D721Med (cell line): Measurements from ENCODE around the gene AQP1.

ENCODE experiments used
- DNase-seq: peaks from one replicate; pipeline ENCODE4 v3.0.0; 2011; ENCODE audit warnings: low spot score; ENCODE audit not compliant: insufficient read length
- FAIRE-seq: peaks from 2 replicates; lab custom pipeline; 2011; peaks lifted over from hg19 to GRCh38; lab: Jason Lieb, UNC
- CTCF ChIP-seq: IDR thresholded peaks from 2 replicates; pipeline ENCODE4 v1.5.1; 2012; ENCODE audit warnings: mild to moderate bottlenecking, control low read depth; ENCODE audit not compliant: insufficient read depth; ENCODE audit errors: missing control alignments

AQP1 gene

GRCh38 chr7:30913821-30914515, 2.3 kb downstream of the AQP1 start:
- TF ChIP-seq CTCF = no peak
- no peak for FAIRE-seq
- no peak for DNase-seq

- no peak for TF ChIP-seq CTCF
- FAIRE-seq = no peak
- DNase-seq = no peak
Observed at GRCh38 chr7:30914596-30914995, 2.9 kb downstream of the AQP1 start.

- TF ChIP-seq CTCF = no peak
- FAIRE-seq = no peak
- DNase-seq = no peak
Observed at GRCh38 chr7:30915005-30915601, 3.5 kb downstream of the AQP1 start.

GRCh38 chr7:30915751-30916150, 4.1 kb downstream of the AQP1 start:
- DNase-seq = no peak
- FAIRE-seq = no peak
- TF ChIP-seq CTCF = no peak

- DNase-seq = no peak
- FAIRE-seq = no peak
- TF ChIP-seq CTCF = no peak
Observed at GRCh38 chr7:30916255-30916654, 4.6 kb downstream of the AQP1 start.

- DNase-seq (no peak), FAIRE-seq (no peak)
Observed at GRCh38 chr7:30916767-30917166, 5.1 kb downstream of the AQP1 start.

More at GRCh38 chr7:30916767-30917166, 5.1 kb downstream of the AQP1 start:
- no peak for TF ChIP-seq CTCF
